K562 (cell line): ENCODE results near the gene GNPTAB.
"Not testable (repeated sequence)": the region's sequence is repeated elsewhere in the genome, so short reads cannot be mapped to it uniquely, and the experiment has no call there.

Source experiments
- FOXA3 ChIP-seq, 2 experiments: fragments of 450-650 bp in 1 of 2; sonication (generic) in 1 of 2; formaldehyde crosslinking; IDR thresholded peaks in 1 of 2; conservative IDR thresholded peaks in 1 of 2; 2 replicates each; pipeline versions ENCODE4 v1.4.0 to v1.8.0; 2020 to 2022; ENCODE audit warnings: mild to moderate bottlenecking in 2 of 2, missing genetic modification reagents in 1 of 2
- PHF8 ChIP-seq: fragments of 200-600 bp; sonication (generic); IDR thresholded peaks from 2 replicates; pipeline ENCODE4 v1.6.1; 2012; ENCODE audit warnings: mixed run types, mild to moderate bottlenecking, inconsistent platforms, low read length, moderate library complexity, borderline replicate concordance
- SMAD1 ChIP-seq: fragments of 150-350 bp; IDR thresholded peaks from 2 replicates; pipeline ENCODE4 v1.6.1; 2014; ENCODE audit warnings: low read length, low read depth; ENCODE audit not compliant: partially characterized antibody
- SMARCA5 ChIP-seq: fragments of 450-650 bp; IDR thresholded peaks from 2 replicates; pipeline ENCODE4 v1.6.1; 2016
- ZBED1 ChIP-seq: IDR thresholded peaks from 2 replicates; pipeline ENCODE4 v1.6.1; 2014
- TF ChIP-seq, protein P1 (sequence below), 3 experiments: IDR thresholded peaks in 2 of 3; conservative IDR thresholded peaks in 1 of 3; 2 replicates each; pipeline ENCODE4 v1.5.1; 2011 to 2012; ENCODE audit warnings: low read length in 3 of 3, mild to moderate bottlenecking in 3 of 3, control low read depth in 2 of 3, improper control_type of control experiment in 1 of 3, inconsistent platforms in 1 of 3, low read depth in 1 of 3, mixed read lengths in 1 of 3, moderate library complexity in 1 of 3; ENCODE audit not compliant: insufficient read depth in 2 of 3

DNA sequence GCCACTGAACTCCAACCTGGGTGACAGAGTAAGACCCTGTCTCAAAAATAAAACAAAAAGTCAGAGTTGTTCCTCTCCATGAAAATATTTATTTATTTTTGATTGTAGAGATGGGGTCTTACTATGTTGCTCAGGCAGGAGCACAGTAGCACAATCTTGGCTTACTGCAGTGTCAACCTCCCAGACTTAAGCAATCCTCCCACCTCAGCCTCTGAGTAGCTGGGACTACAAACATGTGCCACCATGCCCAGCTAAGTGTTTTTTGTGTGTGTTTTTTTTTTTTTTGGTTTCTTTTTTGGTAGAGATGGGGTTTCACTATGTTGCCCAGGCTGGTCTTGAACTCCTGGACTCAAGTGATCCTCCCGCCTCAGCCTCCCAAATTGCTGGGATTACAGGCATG lies 18.0 kb downstream of the GNPTAB start:
- not testable (repeated sequence) for TF ChIP-seq PHF8; FOXA3 (CRISPR knock-in tag; conservative IDR thresholded peaks at IDR 0.05 in 1 of 2, IDR thresholded peaks at IDR 0.05 in 1 of 2); SMARCA5; SMAD1; ZBED1
- TF ChIP-seq, protein P1, sequence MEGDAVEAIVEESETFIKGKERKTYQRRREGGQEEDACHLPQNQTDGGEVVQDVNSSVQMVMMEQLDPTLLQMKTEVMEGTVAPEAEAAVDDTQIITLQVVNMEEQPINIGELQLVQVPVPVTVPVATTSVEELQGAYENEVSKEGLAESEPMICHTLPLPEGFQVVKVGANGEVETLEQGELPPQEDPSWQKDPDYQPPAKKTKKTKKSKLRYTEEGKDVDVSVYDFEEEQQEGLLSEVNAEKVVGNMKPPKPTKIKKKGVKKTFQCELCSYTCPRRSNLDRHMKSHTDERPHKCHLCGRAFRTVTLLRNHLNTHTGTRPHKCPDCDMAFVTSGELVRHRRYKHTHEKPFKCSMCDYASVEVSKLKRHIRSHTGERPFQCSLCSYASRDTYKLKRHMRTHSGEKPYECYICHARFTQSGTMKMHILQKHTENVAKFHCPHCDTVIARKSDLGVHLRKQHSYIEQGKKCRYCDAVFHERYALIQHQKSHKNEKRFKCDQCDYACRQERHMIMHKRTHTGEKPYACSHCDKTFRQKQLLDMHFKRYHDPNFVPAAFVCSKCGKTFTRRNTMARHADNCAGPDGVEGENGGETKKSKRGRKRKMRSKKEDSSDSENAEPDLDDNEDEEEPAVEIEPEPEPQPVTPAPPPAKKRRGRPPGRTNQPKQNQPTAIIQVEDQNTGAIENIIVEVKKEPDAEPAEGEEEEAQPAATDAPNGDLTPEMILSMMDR (IDR thresholded peaks at IDR 0.05 in 2 of 3, conservative IDR thresholded peaks at IDR 0.05 in 1 of 3; ENCODE audit: insufficient read depth in 2 of 3, low read depth in 1 of 3, low read length in 3 of 3), result not testable (repeated sequence)
